NCI-H1105 (cell line): ENCODE measurements around the gene NDRG3.

Experiments
- DNase-seq: peaks from one replicate; lab custom pipeline; 2025; lab: John Stamatoyannopoulos, UW

Gene NDRG3

DNA sequence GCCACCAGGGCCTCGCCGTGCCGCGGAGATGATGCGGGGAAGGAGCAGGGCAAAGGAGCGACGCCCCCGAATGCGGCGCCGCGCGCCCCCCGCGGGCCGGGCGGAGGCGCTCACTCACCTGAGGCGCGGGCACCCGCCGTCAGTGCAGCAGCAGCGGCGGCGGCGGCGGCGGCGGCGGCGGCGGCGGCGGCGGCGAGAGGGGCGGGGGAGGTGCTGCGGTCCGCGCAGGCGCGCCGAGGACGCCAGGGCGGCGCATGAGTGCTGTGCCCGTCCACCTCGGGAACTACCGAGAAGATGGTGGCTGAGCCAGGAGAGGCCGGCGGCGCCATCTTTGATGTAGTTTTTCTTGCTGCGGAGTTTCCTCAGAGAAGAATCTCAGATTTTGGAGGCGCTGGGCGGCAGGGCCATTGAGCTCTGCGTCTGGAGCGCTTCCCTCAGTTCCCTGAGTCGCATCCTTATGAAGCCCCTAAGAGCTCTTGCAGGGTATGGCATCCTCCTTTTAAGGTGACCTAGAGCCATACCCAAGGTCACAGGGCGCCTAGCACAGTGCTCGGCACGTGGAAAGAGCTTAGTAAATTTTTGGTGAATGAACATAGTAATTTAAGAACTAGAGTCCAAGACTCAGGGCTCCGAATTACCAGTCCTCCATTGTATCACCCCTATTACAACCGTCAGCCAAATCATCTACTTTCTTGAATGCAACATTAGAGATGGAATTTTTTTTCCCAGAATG is at the start of gene NDRG3:
Gene NDRG3 (minus strand): TSS at position 164 of the 733 bp plus-strand sequence. CDS start 24,355 bp downstream, outside the sequence.
- peak; percentile 93 for DNase-seq

DNA sequence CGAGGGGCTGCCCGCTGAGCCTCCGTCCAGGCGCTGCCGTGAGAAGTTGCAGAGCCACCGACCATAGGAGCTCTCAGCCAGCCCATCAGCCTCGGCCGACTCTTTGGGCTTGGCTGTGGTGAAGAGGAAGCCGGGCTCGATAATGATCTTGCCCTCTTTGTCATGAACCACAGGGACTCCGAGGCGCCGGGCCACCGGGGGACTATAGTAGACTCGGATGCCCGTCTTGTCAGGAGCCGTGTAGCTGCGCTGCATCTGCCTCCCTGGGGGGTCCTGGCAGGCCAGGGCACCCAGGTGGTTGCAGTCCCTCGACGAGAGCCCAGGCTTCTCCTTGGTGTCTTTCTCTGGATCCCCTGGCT is 48.2 kb upstream of the NDRG3 start:
- DNase-seq = no peak

DNA sequence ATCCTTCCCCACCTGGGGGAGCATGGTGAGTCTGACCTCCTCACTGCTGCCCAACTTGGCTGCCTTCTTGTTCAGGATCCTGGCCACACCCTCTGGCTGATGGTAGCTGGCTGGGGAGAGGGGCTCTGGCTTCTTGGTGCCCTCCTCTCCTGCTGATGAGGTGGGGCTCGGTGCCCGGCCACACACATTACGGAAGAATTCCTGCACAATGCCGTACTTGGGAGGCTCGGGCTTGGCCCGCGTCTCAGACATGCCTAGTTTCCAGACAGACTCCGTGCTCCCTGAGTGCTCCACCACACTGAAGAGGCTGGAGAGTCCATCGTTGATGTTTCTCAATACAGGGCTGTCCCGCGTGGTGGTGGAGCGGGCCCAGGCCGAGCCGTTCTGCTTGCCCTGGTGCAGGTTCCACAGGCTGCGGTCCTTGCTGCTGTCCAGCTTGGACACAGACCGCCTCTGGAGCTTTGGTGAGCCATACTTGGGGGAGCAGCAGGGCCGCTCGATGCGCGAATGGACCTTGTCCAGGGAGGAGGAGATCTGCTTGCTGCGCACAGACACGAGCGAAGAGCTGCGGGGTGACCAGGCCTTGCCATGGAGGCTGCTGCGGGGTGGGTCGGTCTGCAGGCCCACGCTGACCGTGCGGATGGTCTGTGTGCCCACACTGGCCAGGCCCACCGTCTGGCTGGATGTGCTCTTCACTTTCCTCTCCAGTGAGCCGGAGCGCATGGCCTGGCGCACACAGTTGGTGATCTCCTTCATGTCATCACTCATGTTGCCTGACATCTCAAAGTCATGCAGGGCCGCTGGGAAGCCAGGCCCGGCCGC is 47.6 kb upstream of the NDRG3 start:
- no peak for DNase-seq

DNA sequence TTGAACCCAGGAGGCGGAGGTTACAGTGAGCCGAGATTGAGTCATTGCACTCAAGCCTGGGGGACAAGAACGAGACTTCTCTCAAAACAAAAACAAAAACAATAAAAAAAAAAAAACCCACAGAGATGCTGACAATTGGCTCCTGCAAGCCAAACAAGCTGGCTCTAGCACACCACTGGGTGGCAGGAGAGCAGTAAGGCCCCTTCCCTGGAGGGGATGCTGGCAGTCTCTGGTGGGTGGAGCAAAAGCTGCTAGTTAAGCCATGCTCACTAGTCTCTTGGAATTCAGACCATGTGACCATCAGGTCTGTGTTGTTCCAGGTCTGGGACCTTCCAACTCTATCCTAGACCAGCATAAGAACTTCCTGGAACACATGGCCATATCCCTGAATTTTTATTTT is 46.5 kb upstream of the NDRG3 start:
- DNase-seq = peak; percentile 26

DNA sequence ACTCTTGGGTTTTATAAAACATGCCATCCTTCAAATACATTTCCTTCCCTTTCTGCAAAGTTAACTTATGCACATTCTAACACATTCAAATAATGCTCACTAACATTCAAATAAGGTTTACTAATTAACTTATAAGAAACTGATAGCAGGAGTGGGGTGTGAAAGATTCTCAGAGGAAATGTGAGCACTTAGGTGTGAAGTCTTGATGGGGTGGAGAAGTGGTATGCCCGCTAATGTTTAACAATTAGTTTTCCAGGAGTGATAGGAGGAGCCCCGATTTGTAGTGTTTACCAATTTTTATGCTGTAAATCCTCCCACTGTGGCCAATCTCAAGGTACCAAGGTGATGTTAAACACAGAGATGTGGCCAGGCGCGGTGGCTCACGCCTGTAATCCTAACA is 46.0 kb upstream of the NDRG3 start:
- DNase-seq = no peak

DNA sequence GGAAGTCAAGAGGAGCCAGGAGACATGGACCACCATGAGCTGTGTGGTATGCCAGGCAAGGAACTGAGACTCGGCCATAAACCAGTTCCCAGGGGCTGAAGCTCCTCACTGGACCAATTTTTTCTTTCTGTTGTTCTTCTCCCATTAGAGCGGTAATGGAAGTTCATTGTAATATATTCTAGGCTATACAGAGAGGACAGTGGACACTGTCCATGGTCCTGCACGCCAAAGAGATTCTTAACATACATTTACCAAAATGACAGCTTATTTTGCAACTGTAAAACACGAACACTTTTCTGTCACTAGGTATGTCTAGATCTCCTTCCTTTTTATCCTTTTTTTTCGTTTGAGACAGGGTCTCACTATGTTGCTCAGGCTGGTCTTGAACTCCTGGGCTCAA is 40.8 kb upstream of the NDRG3 start:
- DNase-seq = no peak

DNA sequence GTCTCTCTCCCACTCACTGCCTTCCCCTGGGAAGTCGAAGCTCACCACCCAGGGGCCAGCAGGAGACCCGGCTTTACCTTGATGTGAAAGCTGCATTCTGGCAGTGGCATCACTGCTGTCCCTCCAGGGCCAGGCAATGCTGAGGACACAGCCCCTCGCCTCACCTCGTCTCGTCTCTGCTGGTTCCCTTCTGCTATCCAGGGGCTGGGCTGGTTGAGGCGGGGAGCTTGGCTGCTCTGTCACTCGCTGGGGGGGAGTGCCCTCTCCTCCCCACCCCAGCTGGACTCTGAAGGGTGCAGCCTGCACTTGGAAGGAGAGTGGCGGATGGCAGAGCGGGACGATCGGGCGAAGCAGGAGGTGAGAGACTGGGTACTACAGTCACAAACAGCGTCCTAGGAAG is 40.4 kb upstream of the NDRG3 start:
- DNase-seq = no peak

DNA sequence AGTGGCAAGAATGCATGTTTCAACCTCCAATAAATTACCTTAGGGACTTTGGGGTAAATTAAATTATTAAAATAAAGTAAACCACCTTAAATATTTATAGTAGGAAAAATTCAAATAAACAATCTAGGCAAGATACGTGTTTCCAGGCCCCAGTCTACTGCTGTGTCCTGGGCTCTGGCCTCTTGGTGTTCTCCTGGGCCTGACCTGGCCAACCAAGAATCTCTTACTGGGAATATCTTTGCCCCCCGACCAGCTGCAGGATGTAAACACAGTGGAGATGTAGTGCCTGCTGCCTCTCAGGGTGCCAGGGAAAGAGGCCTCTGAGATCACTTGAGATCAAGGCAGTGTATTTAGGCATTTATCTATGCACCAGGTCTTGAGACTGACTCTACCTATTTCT is 39.4 kb upstream of the NDRG3 start:
- DNase-seq = no peak

DNA sequence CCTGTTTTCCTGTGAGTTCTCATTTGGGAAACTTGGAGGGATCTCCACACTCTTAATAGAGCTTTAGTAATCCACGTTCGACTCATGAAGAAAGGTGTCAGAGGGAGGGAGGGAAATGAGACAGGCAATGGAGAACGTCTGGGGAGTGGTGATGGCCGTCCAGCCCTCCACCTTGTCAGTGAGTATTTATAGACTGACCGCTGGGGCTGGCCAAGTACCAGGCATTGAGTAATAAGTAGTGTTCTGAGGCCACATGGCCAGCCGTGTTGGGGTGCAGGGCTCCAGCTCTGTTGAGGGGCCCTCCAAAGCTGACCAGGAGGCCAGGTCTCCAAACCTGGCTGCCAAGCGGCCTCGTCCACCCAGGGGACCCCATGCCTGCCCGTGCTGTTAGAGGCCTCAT is 39.0 kb upstream of the NDRG3 start:
- DNase-seq = no peak

DNA sequence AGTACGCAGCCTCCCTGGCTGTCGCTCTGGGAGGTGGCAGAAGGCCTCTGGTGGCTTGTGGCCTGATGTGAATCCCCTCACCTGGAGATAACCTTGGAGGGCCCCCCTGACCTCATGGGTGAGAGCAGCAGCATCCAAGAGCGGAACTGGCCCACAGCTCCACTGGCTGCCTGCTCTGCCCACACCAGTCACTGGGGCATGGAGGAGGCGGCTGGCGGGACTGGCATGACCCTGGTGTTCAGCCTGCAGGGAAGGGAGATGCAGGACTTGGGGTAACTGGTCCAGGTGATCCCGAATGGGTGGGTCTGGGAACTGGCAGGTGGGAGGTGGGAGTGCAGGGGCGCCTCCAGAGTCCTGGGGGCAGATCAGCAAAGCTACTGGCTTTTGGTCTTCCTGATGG is 38.2 kb upstream of the NDRG3 start:
- DNase-seq = no peak

DNA sequence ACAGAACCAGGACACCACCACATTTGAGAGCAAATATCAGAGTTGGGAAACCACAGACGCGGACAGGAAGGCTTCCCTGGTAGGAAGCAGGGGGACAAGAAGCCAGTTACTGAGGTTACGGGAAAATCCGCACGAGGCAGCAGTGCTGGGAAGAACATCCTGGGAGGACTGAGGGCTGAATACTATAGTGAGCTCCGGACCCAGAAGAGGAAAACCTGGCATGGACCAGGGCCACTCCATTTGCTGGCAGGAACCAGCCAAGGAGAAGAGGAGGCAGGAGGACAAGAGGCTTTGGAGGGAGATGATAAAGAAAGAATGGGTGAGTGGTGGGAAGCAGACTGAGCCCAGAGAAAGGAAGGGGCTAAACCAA is 33.8 kb upstream of the NDRG3 start:
- DNase-seq = no peak

DNA sequence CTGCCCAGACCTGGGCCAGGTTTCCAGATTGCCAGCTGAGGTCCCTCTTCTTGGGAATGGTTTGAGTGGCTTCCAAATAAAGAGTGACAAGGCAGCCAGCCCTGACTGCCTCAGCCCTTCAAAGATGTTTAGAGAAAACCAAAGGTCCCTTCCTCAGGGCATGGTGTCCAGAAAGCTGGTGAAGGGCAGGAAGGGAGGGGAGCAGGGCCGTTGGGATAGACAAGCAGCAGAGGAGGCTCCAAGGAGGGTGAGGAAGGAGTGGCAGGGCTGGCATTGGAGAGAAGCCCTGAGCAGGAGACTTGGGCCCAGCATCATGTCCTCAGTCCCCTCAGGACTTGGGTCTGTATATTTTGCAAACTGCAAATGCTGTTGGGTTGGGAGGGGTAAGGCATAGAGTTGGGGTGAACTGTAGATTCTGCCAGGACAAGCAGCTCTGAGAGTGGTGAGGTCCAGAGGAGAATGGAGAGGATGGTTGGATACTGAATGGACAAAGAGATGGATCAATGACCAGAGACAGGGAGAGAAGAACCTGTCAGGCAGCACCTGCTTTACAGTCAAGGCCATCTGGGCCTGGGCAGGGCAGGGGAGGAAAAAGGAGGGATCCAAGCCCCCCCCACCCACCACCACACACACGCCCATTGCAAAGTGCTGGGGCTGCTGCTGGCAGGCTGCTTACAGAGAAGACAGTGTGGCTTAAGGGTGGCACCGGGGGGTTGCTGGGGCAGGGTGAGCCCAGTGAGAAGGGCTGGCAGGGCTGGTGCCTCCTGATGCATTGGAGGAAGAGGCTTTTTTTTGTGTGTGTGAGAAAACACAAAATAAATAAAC is 33.2 kb upstream of the NDRG3 start:
- DNase-seq = no peak

DNA sequence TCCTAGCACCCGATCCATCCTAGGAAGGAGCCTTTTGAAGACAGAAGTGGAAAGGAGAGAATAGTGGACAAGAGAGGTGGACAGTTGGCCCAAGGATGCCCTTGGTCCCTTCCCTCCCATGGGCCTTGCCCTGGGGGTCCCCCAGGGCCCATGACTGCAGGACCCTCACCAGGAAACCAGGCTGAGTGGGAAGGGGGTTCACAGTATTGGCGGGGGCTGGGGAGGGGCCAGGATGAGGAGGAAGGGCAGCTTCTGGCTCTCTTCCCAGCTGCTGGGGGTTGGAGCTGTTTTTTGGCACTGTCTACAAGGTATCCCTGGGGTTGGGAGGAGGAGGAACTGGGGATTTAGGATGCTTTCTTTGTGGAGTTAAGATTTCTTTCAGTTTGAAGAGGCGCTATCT is 31.7 kb upstream of the NDRG3 start:
- no peak for DNase-seq

DNA sequence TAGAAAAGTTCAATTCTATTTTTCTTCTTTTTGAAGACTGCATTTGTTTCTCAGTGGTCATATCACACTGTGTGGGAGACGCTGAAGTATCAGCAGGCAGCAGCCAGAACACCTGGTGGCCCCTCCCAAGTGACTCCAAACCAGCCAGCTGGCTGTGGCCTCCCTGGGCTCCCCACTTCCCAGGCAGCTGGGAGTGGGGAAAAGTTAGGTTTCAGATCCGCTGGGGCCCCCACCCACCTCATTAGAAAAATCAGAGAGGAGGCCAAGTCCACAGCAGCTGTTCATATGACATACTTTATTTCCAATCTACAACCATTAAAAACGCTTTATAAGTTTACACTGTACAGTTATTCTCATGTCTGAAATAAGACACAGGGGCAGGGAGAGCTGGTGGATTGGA is 31.3 kb upstream of the NDRG3 start:
- DNase-seq = no peak

DNA sequence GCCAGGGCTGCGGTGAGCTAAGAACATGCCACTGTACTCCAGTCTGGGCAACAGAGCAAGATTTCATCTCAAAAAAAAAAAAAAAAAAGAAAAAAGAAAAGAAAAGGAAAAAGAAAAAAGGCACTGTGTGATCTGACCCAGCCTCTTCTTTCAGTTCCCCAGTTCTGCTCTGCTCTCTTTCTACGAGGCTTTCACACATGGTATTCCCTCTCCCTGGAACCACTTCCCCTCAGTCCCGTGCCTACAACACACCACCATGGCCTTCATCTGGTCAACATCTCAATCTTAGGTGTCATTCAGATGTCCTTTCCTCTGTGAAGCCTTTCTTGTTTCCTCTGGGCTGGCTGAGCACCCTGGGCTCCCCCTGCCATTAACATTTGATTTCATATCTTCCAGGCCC is 29.9 kb upstream of the NDRG3 start:
- no peak for DNase-seq

DNA sequence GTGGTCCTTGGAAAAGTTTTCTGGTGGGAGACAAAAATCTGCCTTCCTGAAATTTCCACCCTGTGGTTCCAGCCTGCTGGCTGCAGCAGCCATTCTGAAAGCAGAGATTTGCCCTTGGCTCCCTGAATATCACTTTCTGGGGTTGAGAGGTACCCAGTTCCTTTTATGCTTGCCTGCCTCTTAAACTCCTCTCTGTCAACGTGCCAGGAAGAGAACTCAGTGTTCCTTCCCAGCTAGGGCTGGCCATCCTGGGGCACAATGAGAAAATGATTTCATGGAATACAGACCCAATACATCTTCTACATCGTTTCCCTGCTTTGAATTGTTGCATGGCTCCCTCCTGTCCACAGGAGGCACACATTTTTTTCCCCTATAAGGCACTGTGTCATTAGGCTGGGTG is 29.3 kb upstream of the NDRG3 start:
- DNase-seq = no peak

DNA sequence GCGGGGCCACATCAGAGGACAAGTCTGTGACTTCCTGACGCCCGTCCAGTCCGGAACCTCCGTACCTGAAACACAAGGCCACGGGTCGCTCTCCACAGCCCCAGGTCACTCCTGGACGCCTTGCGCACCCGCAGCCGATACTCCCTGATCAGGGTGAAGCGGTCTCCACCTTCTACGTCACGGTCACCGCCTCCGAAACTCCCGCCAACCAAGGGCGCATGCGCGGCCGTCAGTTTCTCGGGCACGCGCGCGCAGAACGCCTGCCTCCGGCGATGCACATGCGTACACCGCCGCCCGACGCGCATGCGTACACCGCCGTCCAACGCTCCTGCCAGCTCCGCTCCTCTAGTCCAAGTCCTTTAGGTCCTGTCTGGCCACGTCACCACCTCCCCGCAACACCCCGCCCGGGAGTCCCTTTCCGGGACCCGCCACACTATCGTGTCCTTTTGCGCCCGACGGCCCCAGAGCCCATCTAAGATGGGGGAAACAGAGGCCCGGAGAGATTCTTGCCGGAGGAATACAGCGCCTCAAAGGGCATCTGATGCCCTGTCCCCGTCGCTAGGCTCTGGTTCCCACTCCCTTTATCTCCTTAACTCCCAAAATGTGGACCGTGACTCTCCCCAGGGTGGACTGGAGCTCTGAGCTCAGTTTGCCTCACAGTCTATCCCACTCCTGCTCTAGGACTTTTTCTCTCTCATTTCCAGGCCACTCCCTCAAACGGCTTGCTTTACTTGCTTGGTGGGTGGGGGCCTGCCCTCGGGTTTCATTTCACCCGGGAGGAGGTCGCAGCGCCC is 27.9 kb upstream of the NDRG3 start, which contains the start of gene DSN1:
Gene DSN1 (minus strand): TSS at position 167 of the 794 bp plus-strand sequence. CDS start 2,305 bp downstream, outside the sequence.
- peak; percentile 95 for DNase-seq

DNA sequence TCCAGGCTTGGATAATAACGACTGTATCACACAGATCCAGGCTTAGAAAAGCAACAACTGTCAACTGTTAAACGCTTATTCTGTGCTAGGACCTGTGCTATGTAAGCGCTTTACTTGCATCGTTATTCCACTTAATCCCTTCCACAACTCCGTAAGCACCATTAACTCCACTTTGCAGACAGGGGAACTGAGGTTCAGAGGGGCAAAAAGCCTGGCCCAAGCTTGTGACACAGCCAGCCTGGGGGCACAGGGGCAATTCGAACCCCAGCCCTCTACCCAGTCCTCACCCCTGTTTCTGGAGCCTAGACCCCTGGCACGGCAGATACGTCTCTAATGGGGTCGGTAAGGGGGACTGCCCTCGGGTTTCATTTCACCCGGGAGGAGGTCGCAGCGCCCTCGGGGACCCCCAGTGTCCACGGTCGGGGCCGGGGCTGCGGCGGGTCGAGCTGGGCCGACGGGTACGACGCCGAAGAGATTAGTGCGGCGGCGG is 27.3 kb upstream of the NDRG3 start:
- no peak for DNase-seq

DNA sequence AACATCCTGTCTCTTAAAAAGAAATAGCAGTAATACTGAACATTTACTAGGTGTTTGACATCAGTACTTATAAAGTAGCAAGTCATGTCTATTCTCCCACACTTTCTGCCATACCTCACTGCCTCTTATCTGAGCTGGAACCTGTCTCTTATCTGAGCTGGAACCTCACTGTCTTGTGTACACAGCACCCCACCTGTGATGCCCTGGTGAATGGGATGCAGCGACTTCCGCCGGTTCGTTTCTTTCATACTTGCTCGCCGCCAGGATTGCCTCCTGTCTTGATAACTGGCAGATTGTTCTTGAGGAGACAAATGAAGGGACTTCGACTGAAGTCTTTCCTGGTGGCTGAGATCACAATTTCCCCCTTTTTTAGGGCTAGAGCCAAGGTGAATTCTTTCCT is 24.8 kb upstream of the NDRG3 start:
- DNase-seq = no peak

DNA sequence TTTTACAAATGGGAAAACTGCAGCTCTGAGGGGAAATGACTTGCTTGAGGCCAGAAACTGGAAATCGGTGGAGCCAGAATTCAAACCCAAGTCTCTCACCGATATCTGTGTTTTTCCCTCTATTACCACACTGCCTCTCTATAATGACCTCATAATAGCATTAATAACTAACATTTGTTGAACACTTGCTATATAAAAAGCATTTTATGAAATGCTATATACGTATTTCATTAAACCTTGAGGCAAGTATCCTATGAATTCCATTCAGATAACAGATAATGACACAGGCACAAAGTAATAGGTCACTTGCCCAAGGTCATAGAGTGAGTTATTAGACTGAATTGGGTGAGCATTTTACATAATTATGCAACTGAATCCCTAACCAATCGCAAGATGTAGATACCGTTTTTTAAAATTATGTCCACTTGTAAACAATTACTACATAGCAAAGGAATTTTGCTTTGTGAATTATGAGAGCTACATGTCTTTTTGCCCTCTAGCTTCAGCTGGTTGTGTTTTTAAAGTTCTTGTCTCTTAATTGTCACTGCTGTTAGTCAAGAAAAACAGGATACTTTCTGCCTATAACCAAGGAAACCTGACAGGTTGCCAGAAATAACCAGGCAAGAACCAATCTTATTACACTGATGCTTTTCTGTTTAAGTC is 23.0 kb upstream of the NDRG3 start:
- DNase-seq = no peak

DNA sequence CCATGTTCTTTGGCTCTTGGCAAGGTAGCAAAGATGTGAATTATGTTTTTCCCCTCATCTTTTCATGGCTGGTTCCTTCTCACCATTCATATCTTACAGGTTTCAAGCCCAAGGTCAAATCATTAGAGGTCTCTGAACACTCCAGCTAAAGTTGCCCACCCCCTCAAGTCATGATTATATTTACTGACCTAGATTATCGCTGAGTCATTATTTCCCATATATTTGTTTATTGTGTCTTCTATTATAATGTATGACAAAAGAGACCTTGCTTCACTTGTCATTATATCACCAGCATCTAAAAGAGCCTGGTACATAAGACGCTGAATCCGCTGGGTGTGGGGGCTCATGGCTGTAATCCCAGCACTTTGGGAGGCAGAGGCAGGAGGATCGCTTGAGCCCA is 15.2 kb upstream of the NDRG3 start:
- DNase-seq = no peak
